Testis (tissue), 2 donors: ENCODE results near the gene TACC2.

ENCODE experiments used
- CTCF ChIP-seq, 3 experiments: fragments of 450-650 bp in 2 of 3; fragments of 200-600 bp in 1 of 3; sonication (generic) in 1 of 3; IDR thresholded peaks; one replicate each; pipeline ENCODE4 v1.5.1; 2016 to 2019; ENCODE audit warnings: antibody characterized with exemption in 3 of 3, mild to moderate bottlenecking in 2 of 3, moderate library complexity in 1 of 3
- POLR2A ChIP-seq: fragments of 450-650 bp; IDR thresholded peaks from one replicate; pipeline ENCODE4 v1.6.1; 2017; ENCODE audit warnings: antibody characterized with exemption, mild to moderate bottlenecking, moderate library complexity

DNA sequence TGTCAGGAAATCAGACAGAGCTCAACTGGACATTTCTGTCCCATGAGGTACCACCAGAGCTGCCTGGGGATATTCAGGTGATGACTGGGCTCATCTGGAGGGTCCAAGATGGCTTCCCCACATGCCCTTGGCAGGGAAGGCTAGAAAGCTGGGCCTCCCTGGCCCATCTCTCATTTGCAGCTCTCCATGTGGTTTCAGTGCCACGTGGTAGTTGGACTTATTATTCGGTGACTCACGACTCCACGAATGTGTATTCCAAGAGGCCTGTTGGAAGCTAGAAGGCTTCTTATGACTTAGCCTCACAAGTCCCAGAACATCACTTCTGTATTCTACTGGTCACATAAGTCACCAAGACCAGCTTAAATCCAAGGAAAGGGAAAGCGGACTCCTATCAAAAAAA lies 36.7 kb upstream of the TACC2 start:
- no peak for TF ChIP-seq POLR2A
- no peak for TF ChIP-seq CTCF (IDR thresholded peaks at IDR 0.05)
